ENCODE measurements around the gene ECT2. TPM values are rescaled to one million over a fixed set of nuclear protein-coding genes. Genes with fewer than 3 reads are reported as not detected.

Gene ECT2
- total RNA-seq, 1 donor from 2014 or later, result 20.5 TPM

- H3K36me3 ChIP-seq (ENCODE audit: control insufficient read depth, insufficient read depth, low read length), result no peaks in the 10 kb centered on the region
- no peaks in the 10 kb centered on the region for H3K27me3 ChIP-seq (ENCODE audit: control insufficient read depth, insufficient read depth, low read length)
- DNase-seq (ENCODE audit: low read depth), result no peak
- no peak overlapping the region for H3K4me3 ChIP-seq (ENCODE audit: low read depth, low read length)
- TF ChIP-seq CTCF (IDR thresholded peaks at IDR 0.05; ENCODE audit: insufficient read depth, low read length, poor library complexity, severe bottlenecking), result no peak
Observed at GRCh38 chr3:172704001-172704400, 46.5 kb upstream of the ECT2 start.

GRCh38 chr3:172705170-172705569 lies 45.4 kb upstream of the ECT2 start:
- DNase-seq (ENCODE audit: low read depth), result no peak
- no peak for TF ChIP-seq CTCF (IDR thresholded peaks at IDR 0.05; ENCODE audit: insufficient read depth, low read length, poor library complexity, severe bottlenecking)

GRCh38 chr3:172707030-172707429 lies 43.5 kb upstream of the ECT2 start:
- Histone ChIP-seq H3K4me3 (ENCODE audit: low read depth, low read length) (no peak overlapping the region), H3K27me3 (ENCODE audit: control insufficient read depth, insufficient read depth, low read length) (no peaks in the 10 kb centered on the region), H3K36me3 (ENCODE audit: control insufficient read depth, insufficient read depth, low read length) (no peaks in the 10 kb centered on the region)
- TF ChIP-seq CTCF (IDR thresholded peaks at IDR 0.05; ENCODE audit: insufficient read depth, low read length, poor library complexity, severe bottlenecking), result no peak
- no peak for DNase-seq (ENCODE audit: low read depth)

More at GRCh38 chr3:172705170-172705569, 45.4 kb upstream of the ECT2 start:
- H3K4me3 ChIP-seq (ENCODE audit: low read depth, low read length), result no peak overlapping the region
- no peaks in the 10 kb centered on the region for H3K36me3 ChIP-seq (ENCODE audit: control insufficient read depth, insufficient read depth, low read length)
- no peaks in the 10 kb centered on the region for H3K27me3 ChIP-seq (ENCODE audit: control insufficient read depth, insufficient read depth, low read length)

GRCh38 chr3:172707967-172708366 lies 42.6 kb upstream of the ECT2 start:
- H3K27me3 ChIP-seq (ENCODE audit: control insufficient read depth, insufficient read depth, low read length), result no peaks in the 10 kb centered on the region
- no peaks in the 10 kb centered on the region for H3K36me3 ChIP-seq (ENCODE audit: control insufficient read depth, insufficient read depth, low read length)
- H3K4me3 ChIP-seq (ENCODE audit: low read depth, low read length), result no peak overlapping the region
- DNase-seq (ENCODE audit: low read depth), result no peak
- TF ChIP-seq CTCF (IDR thresholded peaks at IDR 0.05; ENCODE audit: insufficient read depth, low read length, poor library complexity, severe bottlenecking), result no peak

- no peaks in the 10 kb centered on the region for H3K27me3 ChIP-seq (ENCODE audit: control insufficient read depth, insufficient read depth, low read length)
- peak overlapping the region; percentile 95 for H3K4me3 ChIP-seq (ENCODE audit: low read depth, low read length)
Observed at GRCh38 chr3:172708921-172709773, 41.4 kb upstream of the ECT2 start.

More at GRCh38 chr3:172708921-172709773, 41.4 kb upstream of the ECT2 start:
- no peaks in the 10 kb centered on the region for H3K36me3 ChIP-seq (ENCODE audit: control insufficient read depth, insufficient read depth, low read length)
- no peak for TF ChIP-seq CTCF (IDR thresholded peaks at IDR 0.05; ENCODE audit: insufficient read depth, low read length, poor library complexity, severe bottlenecking)
- DNase-seq (ENCODE audit: low read depth), result no peak
